GM23338 (cell line): ENCODE results near the gene KIF19. TPM values are rescaled to one million over a fixed set of nuclear protein-coding genes. Genes with fewer than 3 reads are reported as not detected.
A peak's percentile ranks its signal among the peaks of the same experiment; 100 is the strongest.

Source experiments
- ATAC-seq: fragments of 200-7000 bp; cut with Tn5 transposase; 3 replicates; pipeline ENCODE4 v1.9.1; 2020
- DNase-seq: peaks from one replicate; pipeline ENCODE4 v3.0.0-alpha.2; 2015; ENCODE audit warnings: low spot score
- H2AFZ ChIP-seq: fragments of 200-600 bp; sonication (generic); 2 replicates; pipeline ENCODE4 v1.8.0; 2016; ENCODE audit warnings: antibody characterized with exemption, mild to moderate bottlenecking, moderate library complexity
- H3F3A ChIP-seq: fragments of 200-600 bp; sonication (generic); replicated peaks from 2 replicates; pipeline ENCODE4 v1.8.0; 2017; ENCODE audit warnings: antibody characterized with exemption, mixed run types, low read depth
- H3K27ac ChIP-seq: fragments of 200-600 bp; sonication (generic); 2 replicates; pipeline ENCODE4 v1.6.1; 2016; ENCODE audit warnings: low read depth
- H3K27me3 ChIP-seq: fragments of 200-600 bp; sonication (generic); 2 replicates; pipeline ENCODE4 v1.8.0; 2016; ENCODE audit warnings: mild to moderate bottlenecking, mixed run types, moderate library complexity; ENCODE audit not compliant: insufficient read depth
- H3K36me3 ChIP-seq: fragments of 200-600 bp; sonication (generic); 2 replicates; pipeline ENCODE4 v1.8.0; 2016; ENCODE audit warnings: mild to moderate bottlenecking; ENCODE audit not compliant: insufficient read depth
- H3K4me1 ChIP-seq: fragments of 200-600 bp; sonication (generic); 2 replicates; pipeline ENCODE4 v1.8.0; 2016; ENCODE audit warnings: mild to moderate bottlenecking, moderate library complexity; ENCODE audit not compliant: insufficient read depth
- H3K4me2 ChIP-seq: fragments of 200-600 bp; sonication (generic); 2 replicates; pipeline ENCODE4 v1.7.1; 2017; ENCODE audit warnings: mixed run types
- H3K4me3 ChIP-seq: fragments of 200-600 bp; sonication (generic); 2 replicates; pipeline ENCODE4 v1.6.1; 2016; ENCODE audit warnings: mixed run types
- H3K79me2 ChIP-seq: fragments of 200-600 bp; sonication (generic); replicated peaks from 2 replicates; pipeline ENCODE4 v1.8.0; 2017; ENCODE audit warnings: mild to moderate bottlenecking; ENCODE audit not compliant: insufficient read depth
- H3K9me2 ChIP-seq: fragments of 200-600 bp; sonication (generic); 2 replicates; pipeline ENCODE4 v1.8.0; 2017; ENCODE audit not compliant: insufficient read depth
- H4K20me1 ChIP-seq: fragments of 200-600 bp; sonication (generic); replicated peaks from 2 replicates; pipeline ENCODE4 v1.8.0; 2017; ENCODE audit warnings: mild to moderate bottlenecking; ENCODE audit not compliant: insufficient read depth
- H3K27ac Mint-ChIP-seq: 2 replicates; pipeline ENCODE4 v1.8.0; 2020; ENCODE audit warnings: inconsistent platforms, mild to moderate bottlenecking, moderate library complexity, mixed read lengths
- H3K27me3 Mint-ChIP-seq: 3 replicates; pipeline ENCODE4 v1.8.0; 2022; ENCODE audit warnings: low read depth, mild to moderate bottlenecking, moderate library complexity, mixed read lengths, inconsistent platforms; ENCODE audit not compliant: insufficient read depth, poor library complexity
- H3K36me3 Mint-ChIP-seq: 3 replicates; pipeline ENCODE4 v1.8.0; 2021; ENCODE audit warnings: low read depth, mild to moderate bottlenecking, inconsistent platforms, moderate library complexity, mixed read lengths
- H3K4me1 Mint-ChIP-seq: 3 replicates; pipeline ENCODE4 v1.8.0; 2020; ENCODE audit warnings: mild to moderate bottlenecking, inconsistent platforms, mixed read lengths
- H3K4me3 Mint-ChIP-seq: 3 replicates; pipeline ENCODE4 v1.8.0; 2021; ENCODE audit warnings: moderate library complexity, mild to moderate bottlenecking, inconsistent platforms, mixed read lengths
- H3K9me3 Mint-ChIP-seq: 3 replicates; pipeline ENCODE4 v1.8.0; 2020; ENCODE audit warnings: moderate library complexity, mild to moderate bottlenecking, inconsistent platforms, mixed read lengths
- CREB1 ChIP-seq: fragments of 250-450 bp; sonication (Bioruptor Pico); IDR thresholded peaks from 2 replicates; pipeline ENCODE4 v1.5.0; 2020; ENCODE audit warnings: low read depth, mild to moderate bottlenecking, moderate library complexity
- ETS1 ChIP-seq: IDR thresholded peaks from 2 replicates; pipeline ENCODE4 v1.6.1; 2016; ENCODE audit warnings: antibody characterized with exemption
- EZH2 ChIP-seq: fragments of 200-600 bp; sonication (generic); IDR thresholded peaks from one replicate; pipeline ENCODE4 v1.8.0; 2017; ENCODE audit warnings: antibody characterized with exemption, mild to moderate bottlenecking, low read depth; ENCODE audit not compliant: unreplicated experiment
- EZH2phosphoT487 ChIP-seq: fragments of 200-600 bp; sonication (generic); IDR thresholded peaks from one replicate; pipeline ENCODE4 v1.8.1; 2018; ENCODE audit warnings: antibody characterized with exemption; ENCODE audit not compliant: unreplicated experiment
- JUNB ChIP-seq: IDR thresholded peaks from one replicate; pipeline ENCODE4 v1.6.1; 2016; ENCODE audit warnings: antibody characterized with exemption; ENCODE audit not compliant: unreplicated experiment
- NANOG ChIP-seq: IDR thresholded peaks from 2 replicates; pipeline ENCODE4 v1.6.1; 2016; ENCODE audit warnings: antibody characterized with exemption, borderline replicate concordance
- POLR2AphosphoS5 ChIP-seq: IDR thresholded peaks from 2 replicates; pipeline ENCODE4 v1.6.1; 2016; ENCODE audit warnings: antibody characterized with exemption, low read depth
- STAT1 ChIP-seq: IDR thresholded peaks from one replicate; pipeline ENCODE4 v1.6.1; 2016; ENCODE audit warnings: antibody characterized with exemption; ENCODE audit not compliant: unreplicated experiment
- ZNF331 ChIP-seq: fragments of 250-450 bp; sonication (Bioruptor Pico); IDR thresholded peaks from 2 replicates; pipeline ENCODE4 v1.5.0; 2020; ENCODE audit warnings: low read depth, mild to moderate bottlenecking, moderate library complexity
- polyA plus RNA-seq: library from polyadenylated mRNA; unstranded; fragments of >200 nt; fragmentation: Nextera tagmentation; extraction: Ambion mirVana; gene quantifications from 2 replicates; pipeline ENCODE4 v1.2.1, GENCODE V29; 2016
- total RNA-seq: library from RNA; depleted of rRNA; stranded (reverse); fragments of >200 nt; shearing (Covaris generic); gene quantifications from 2 replicates; pipeline ENCODE4 v1.2.3, GENCODE V29; 2014
- TF ChIP-seq, protein P1 (sequence below): IDR thresholded peaks from one replicate; pipeline ENCODE4 v1.6.1; 2018; ENCODE audit warnings: antibody characterized with exemption; ENCODE audit not compliant: unreplicated experiment
- TF ChIP-seq, protein P2 (sequence below), 2 experiments: fragments of 200-600 bp in 1 of 2; sonication (generic) in 1 of 2; conservative IDR thresholded peaks; 2 replicates each; pipeline versions ENCODE4 v1.5.1 to v1.6.1; 2016 to 2017; ENCODE audit warnings: antibody characterized with exemption in 2 of 2, low read depth in 2 of 2, mild to moderate bottlenecking in 2 of 2, moderate library complexity in 1 of 2

The KIF19 gene
- total and polyA plus RNA-seq, 2 experiments from 2014 or later, result 0.35 to 0.36 TPM

DNA sequence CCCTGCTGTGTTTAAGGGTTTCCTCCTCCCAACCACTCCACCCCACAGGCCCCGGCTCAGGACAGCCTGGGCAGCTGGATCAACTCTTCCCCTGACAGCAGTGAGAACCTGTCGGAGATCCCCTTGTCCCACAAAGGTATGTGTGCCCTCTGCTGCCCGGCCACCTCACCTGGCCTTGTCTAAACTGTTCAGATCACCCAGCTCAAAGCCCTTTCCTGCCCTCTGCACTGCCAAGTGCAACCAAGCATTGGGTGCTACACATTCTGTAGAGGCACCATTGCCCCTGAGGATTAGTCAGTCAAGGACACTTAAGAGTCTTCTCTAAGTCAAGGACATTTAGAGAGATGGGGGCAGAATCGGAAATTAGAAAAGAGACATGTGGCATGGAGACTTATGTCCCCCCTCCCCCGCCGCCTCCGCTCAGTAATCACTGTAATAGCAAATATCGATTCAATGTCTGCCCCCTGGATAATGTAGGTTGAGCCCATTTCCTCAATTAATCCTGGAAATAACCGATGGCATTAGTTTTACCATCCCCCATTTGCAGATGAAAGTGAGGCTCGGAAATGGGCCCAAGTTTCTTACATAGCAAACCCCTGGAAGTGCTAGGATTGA is 27.5 kb downstream of the KIF19 start (continued):
- TF ChIP-seq, protein P1, sequence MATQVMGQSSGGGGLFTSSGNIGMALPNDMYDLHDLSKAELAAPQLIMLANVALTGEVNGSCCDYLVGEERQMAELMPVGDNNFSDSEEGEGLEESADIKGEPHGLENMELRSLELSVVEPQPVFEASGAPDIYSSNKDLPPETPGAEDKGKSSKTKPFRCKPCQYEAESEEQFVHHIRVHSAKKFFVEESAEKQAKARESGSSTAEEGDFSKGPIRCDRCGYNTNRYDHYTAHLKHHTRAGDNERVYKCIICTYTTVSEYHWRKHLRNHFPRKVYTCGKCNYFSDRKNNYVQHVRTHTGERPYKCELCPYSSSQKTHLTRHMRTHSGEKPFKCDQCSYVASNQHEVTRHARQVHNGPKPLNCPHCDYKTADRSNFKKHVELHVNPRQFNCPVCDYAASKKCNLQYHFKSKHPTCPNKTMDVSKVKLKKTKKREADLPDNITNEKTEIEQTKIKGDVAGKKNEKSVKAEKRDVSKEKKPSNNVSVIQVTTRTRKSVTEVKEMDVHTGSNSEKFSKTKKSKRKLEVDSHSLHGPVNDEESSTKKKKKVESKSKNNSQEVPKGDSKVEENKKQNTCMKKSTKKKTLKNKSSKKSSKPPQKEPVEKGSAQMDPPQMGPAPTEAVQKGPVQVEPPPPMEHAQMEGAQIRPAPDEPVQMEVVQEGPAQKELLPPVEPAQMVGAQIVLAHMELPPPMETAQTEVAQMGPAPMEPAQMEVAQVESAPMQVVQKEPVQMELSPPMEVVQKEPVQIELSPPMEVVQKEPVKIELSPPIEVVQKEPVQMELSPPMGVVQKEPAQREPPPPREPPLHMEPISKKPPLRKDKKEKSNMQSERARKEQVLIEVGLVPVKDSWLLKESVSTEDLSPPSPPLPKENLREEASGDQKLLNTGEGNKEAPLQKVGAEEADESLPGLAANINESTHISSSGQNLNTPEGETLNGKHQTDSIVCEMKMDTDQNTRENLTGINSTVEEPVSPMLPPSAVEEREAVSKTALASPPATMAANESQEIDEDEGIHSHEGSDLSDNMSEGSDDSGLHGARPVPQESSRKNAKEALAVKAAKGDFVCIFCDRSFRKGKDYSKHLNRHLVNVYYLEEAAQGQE, result no peak
- TF ChIP-seq NANOG, result no peak
- no peak for TF ChIP-seq EZH2phosphoT487
- no peak for TF ChIP-seq EZH2
- no peak for TF ChIP-seq ZNF331 (CRISPR knock-in tag)
- no peak for TF ChIP-seq POLR2AphosphoS5
- TF ChIP-seq JUNB, result no peak

DNA sequence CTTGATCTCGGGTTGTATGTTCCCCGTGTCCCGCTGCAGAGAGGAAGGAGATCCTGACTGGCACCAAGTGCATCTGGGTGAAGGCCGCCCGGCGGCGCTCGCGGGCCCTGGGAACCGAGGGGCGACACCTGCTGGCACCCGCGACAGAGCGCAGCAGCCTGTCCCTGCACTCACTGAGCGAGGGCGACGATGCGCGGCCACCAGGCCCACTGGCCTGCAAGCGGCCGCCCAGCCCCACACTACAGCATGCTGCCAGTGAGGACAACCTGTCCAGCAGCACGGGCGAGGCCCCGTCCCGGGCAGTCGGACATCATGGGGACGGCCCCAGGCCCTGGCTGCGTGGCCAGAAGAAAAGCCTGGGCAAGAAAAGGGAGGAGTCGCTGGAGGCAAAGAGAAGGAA is 28.1 kb downstream of the KIF19 start:
- H3K9me2 ChIP-seq, result no peaks in the 10 kb centered on the region
- Mint-ChIP-seq H3K27me3 (peaks cover 58% of the 10 kb centered on the region), H3K9me3 (no peaks in the 10 kb centered on the region), H3K4me3 (0 out of 3 replicates have a peak overlapping the region, but pooled peaks have one; percentile 19), H3K36me3 (peaks cover 6% of the 10 kb centered on the region; the same call in 2 of the 3 replicates), H3K27ac (no peak overlapping the region), H3K4me1 (peaks cover 17% of the 10 kb centered on the region)
- H2AFZ ChIP-seq, result no peak overlapping the region
- ATAC-seq (peak; percentile 58), DNase-seq (peak; percentile 91)
- H3F3A ChIP-seq, result no peaks in the 10 kb centered on the region
- H3K27ac ChIP-seq, result no peak overlapping the region
- no peak for TF ChIP-seq JUNB
- TF ChIP-seq ETS1, result no peak
- peak; percentile 40; the same call in 1 of the 2 replicates for TF ChIP-seq CREB1 (CRISPR knock-in tag)
- TF ChIP-seq STAT1, result no peak
- no peak for TF ChIP-seq ZNF331 (CRISPR knock-in tag)
- TF ChIP-seq, protein P2, sequence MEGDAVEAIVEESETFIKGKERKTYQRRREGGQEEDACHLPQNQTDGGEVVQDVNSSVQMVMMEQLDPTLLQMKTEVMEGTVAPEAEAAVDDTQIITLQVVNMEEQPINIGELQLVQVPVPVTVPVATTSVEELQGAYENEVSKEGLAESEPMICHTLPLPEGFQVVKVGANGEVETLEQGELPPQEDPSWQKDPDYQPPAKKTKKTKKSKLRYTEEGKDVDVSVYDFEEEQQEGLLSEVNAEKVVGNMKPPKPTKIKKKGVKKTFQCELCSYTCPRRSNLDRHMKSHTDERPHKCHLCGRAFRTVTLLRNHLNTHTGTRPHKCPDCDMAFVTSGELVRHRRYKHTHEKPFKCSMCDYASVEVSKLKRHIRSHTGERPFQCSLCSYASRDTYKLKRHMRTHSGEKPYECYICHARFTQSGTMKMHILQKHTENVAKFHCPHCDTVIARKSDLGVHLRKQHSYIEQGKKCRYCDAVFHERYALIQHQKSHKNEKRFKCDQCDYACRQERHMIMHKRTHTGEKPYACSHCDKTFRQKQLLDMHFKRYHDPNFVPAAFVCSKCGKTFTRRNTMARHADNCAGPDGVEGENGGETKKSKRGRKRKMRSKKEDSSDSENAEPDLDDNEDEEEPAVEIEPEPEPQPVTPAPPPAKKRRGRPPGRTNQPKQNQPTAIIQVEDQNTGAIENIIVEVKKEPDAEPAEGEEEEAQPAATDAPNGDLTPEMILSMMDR (conservative IDR thresholded peaks at IDR 0.05; ENCODE audit: low read depth in 2 of 2), result peak; percentile 77 to 100
- H4K20me1 ChIP-seq, result no peaks in the 10 kb centered on the region; the same call in 1 of the 2 replicates
- no peaks in the 10 kb centered on the region for H3K79me2 ChIP-seq
- no peak overlapping the region; the same call in 1 of the 2 replicates for H3K4me2 ChIP-seq
- H3K4me1 ChIP-seq, result peaks cover 4% of the 10 kb centered on the region; the same call in 1 of the 2 replicates
- H3K36me3 ChIP-seq, result no peaks in the 10 kb centered on the region
- no peak overlapping the region for H3K4me3 ChIP-seq
- H3K27me3 ChIP-seq, result peaks cover 76% of the 10 kb centered on the region
